A673 (cell line): ENCODE data around the gene SYNE2. TPM values are rescaled to one million over a fixed set of nuclear protein-coding genes. Genes with fewer than 3 reads are reported as not detected.

ENCODE experiments used
- BruUV-seq: library from RNA; stranded (reverse); fragments of 400-500 nt; replicated peaks from 2 replicates; lab custom pipeline; 2021; lab: Mats Ljungman, UMichigan
- CTCF ChIA-PET: fragments of 300-600 bp; sonication (Branson Sonifier 250); formaldehyde crosslinking; loops from one replicate; lab custom pipeline; 2022; ENCODE audit warnings: antibody characterized with exemption; lab: Charles Lee
- POLR2A ChIA-PET: fragments of 300-600 bp; sonication (Branson Sonifier 250); formaldehyde crosslinking; loops from one replicate; lab custom pipeline; 2022; ENCODE audit warnings: antibody characterized with exemption; ENCODE audit not compliant: low non-redundant PET; lab: Charles Lee
- DNase-seq: peaks from one replicate; pipeline ENCODE4 v3.0.0-alpha.2; 2015; ENCODE audit warnings: low spot score
- H3K27ac ChIP-seq: fragments of 200-600 bp; sonication (generic); 2 replicates; pipeline ENCODE4 v1.5.1; 2016; ENCODE audit warnings: mixed run types, low read depth, mild to moderate bottlenecking, mixed read lengths, antibody characterized with exemption, low read length; ENCODE audit not compliant: poor library complexity, severe bottlenecking
- H3K27me3 ChIP-seq: fragments of 200-600 bp; sonication (generic); replicated peaks from 2 replicates; pipeline ENCODE4 v1.6.1; 2017; ENCODE audit warnings: mixed run types, low read depth, mild to moderate bottlenecking, mixed read lengths, antibody characterized with exemption, low read length; ENCODE audit not compliant: insufficient read depth, poor library complexity
- H3K36me3 ChIP-seq: fragments of 200-600 bp; sonication (generic); 2 replicates; pipeline ENCODE4 v1.6.1; 2016; ENCODE audit warnings: mixed run types, mild to moderate bottlenecking, mixed read lengths, antibody characterized with exemption, low read length; ENCODE audit not compliant: insufficient read depth, poor library complexity, severe bottlenecking
- H3K4me1 ChIP-seq: fragments of 200-600 bp; sonication (generic); 2 replicates; pipeline ENCODE4 v1.6.1; 2017; ENCODE audit warnings: mixed run types, mild to moderate bottlenecking, mixed read lengths, antibody characterized with exemption, low read length; ENCODE audit not compliant: insufficient read depth, poor library complexity, severe bottlenecking
- H3K4me3 ChIP-seq: fragments of 200-600 bp; sonication (generic); 2 replicates; pipeline ENCODE4 v1.5.1; 2016; ENCODE audit warnings: low read depth, mixed run types, mild to moderate bottlenecking, mixed read lengths, low read length; ENCODE audit not compliant: poor library complexity, severe bottlenecking
- H3K9me3 ChIP-seq: fragments of 200-600 bp; sonication (generic); 2 replicates; pipeline ENCODE4 v1.6.1; 2016; ENCODE audit warnings: mixed run types, low read depth, mild to moderate bottlenecking, mixed read lengths, antibody characterized with exemption, low read length; ENCODE audit not compliant: poor library complexity, severe bottlenecking
- EZH2 ChIP-seq: fragments of 200-600 bp; sonication (generic); IDR thresholded peaks from 2 replicates; pipeline ENCODE4 v1.6.1; 2017; ENCODE audit warnings: borderline replicate concordance, low read depth, mild to moderate bottlenecking, mixed read lengths, antibody characterized with exemption, low read length; ENCODE audit not compliant: poor library complexity, severe bottlenecking
- intact Hi-C: fragments of 100-400 bp; cut with micrococcal nuclease; formaldehyde crosslinking; loops from one replicate; pipeline ENCODE4 v1.10.0; 2022; ENCODE audit not compliant: unreplicated experiment
- total RNA-seq: library from RNA; stranded (reverse); gene quantifications from 2 replicates; pipeline ENCODE4 v1.2.3, GENCODE V29; 2021
- TF ChIP-seq, protein P1 (sequence below): fragments of 300-800, 200-600 bp; sonication (generic); conservative IDR thresholded peaks from 2 replicates; pipeline ENCODE4 v1.5.1; 2017; ENCODE audit warnings: low read depth, mild to moderate bottlenecking, antibody characterized with exemption, low read length, moderate library complexity, mixed read lengths

The SYNE2 gene
- total RNA-seq, 1 experiment from 2014 or later, result 68.2 TPM

DNA sequence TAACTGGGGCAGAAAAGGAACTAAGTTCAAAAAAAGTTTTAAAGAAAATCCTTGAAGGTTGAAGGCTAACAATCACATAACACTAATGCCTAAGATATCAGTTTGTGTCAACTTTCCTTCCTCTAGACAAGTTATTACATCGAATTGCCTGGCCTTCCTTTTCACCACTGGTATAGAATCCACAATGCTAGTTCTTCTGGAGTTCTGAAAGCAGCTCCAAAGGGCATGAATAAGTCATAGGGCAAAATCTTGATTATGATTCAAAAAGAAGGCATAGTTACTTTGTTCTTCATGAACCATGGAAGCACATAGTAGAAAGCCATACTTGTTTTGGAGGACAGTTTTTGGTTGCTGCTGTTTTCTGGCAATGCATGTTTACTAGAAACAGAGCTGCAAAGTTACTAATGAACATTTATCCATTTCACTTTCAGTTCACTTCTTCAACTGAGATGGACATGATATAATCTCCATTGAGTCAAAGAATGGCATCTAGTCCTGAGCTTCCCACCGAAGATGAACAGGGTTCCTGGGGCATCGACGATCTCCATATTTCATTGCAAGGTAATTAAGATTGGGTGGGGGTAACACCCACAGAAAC is 56.0 kb downstream of the SYNE2 start:
- Histone ChIP-seq H3K4me3 (no peak overlapping the region), H3K27me3 (no peaks in the 10 kb centered on the region), H3K36me3 (no peaks in the 10 kb centered on the region), H3K9me3 (peaks cover 7% of the 10 kb centered on the region), H3K4me1 (peaks cover 25% of the 10 kb centered on the region), H3K27ac (no peak overlapping the region)
- no TSS peak for BruUV-seq
- ChIA-PET POLR2A (no interaction called here), CTCF (no interaction called here)
- TF ChIP-seq, protein P1, sequence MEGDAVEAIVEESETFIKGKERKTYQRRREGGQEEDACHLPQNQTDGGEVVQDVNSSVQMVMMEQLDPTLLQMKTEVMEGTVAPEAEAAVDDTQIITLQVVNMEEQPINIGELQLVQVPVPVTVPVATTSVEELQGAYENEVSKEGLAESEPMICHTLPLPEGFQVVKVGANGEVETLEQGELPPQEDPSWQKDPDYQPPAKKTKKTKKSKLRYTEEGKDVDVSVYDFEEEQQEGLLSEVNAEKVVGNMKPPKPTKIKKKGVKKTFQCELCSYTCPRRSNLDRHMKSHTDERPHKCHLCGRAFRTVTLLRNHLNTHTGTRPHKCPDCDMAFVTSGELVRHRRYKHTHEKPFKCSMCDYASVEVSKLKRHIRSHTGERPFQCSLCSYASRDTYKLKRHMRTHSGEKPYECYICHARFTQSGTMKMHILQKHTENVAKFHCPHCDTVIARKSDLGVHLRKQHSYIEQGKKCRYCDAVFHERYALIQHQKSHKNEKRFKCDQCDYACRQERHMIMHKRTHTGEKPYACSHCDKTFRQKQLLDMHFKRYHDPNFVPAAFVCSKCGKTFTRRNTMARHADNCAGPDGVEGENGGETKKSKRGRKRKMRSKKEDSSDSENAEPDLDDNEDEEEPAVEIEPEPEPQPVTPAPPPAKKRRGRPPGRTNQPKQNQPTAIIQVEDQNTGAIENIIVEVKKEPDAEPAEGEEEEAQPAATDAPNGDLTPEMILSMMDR, result no peak
- no peak for TF ChIP-seq EZH2
- DNase-seq, result no peak
- intact Hi-C loops, result no loop called here

DNA sequence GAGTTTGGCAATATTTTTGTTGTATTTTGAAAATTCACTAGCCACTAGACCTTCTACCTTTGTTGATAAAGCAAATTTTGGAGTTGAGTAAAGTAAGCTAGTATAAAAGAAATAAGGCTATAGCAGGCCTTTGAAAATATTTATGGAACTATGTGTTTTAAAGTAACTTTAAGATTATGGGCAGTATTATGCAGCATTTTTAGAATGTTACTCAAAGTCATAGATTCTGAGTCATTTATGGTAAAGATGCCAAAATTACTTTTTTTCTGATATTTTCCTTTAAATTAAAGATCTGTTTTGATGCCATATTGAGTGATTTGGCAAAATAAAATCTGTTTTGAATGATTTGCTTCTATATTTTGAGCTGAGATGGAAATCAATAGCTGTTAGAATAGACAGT is 57.2 kb downstream of the SYNE2 start:
- CTCF ChIA-PET, result no interaction called here
- H3K27ac ChIP-seq, result no peak overlapping the region
- no peak for TF ChIP-seq EZH2
- TF ChIP-seq, protein P1, result no peak

DNA sequence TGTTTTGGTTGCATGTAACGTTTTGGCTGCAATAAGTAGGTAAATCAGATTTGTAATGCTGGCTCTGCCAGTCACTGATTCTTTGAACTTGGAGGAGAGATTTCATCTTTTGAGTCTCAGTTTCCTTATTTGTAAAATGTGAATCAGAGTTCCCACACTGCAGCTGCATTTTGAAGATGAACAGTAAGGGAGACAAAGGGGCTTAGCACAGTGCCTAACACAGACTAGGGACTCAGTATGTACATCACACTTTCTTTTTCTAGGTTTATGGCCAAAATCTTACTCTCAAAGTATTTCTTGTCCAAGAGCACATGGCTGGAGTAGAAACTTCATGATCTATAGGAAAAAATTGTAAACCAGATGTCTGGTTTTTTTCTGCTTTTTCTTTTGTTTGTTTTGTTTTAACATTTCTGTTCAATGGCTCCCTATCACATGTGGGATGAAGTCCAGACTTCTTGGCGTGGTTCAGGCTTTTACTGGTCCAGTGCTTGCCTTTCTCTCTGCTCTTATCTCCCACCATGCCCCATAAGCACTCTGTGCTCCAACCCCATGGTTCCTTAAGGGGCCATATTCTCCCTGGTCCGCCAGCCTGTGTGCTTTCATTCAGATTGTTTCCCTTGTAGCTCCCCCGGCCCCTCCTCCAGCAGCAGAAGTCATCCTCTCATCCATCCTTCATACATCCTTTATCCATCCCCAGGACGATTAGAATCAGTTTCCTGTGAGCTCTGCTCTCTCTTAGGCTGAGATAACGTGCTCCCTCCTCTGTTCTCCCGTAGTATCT is 58.0 kb downstream of the SYNE2 start:
- peaks cover 25% of the 10 kb centered on the region for H3K4me1 ChIP-seq
- no TSS peak for BruUV-seq
- H3K27me3 ChIP-seq, result no peaks in the 10 kb centered on the region
- no peak for TF ChIP-seq EZH2
- TF ChIP-seq, protein P1, result no peak
- H3K27ac ChIP-seq, result no peak overlapping the region
- no peaks in the 10 kb centered on the region for H3K36me3 ChIP-seq
- no peak for DNase-seq
- no peaks in the 10 kb centered on the region for H3K9me3 ChIP-seq
- CTCF ChIA-PET, result no interaction called here
- intact Hi-C loops, result no loop called here
- POLR2A ChIA-PET, result no interaction called here
- no peak overlapping the region for H3K4me3 ChIP-seq

More for the DNA sequence above, 57.2 kb downstream of the SYNE2 start:
- POLR2A ChIA-PET, result no interaction called here
- H3K4me3 ChIP-seq, result no peak overlapping the region
- H3K27me3 ChIP-seq, result no peaks in the 10 kb centered on the region
- peaks cover 25% of the 10 kb centered on the region for H3K4me1 ChIP-seq
- H3K36me3 ChIP-seq, result no peaks in the 10 kb centered on the region
- H3K9me3 ChIP-seq, result peaks cover 3% of the 10 kb centered on the region
- BruUV-seq, result no TSS peak
- no peak for DNase-seq
- intact Hi-C loops, result no loop called here
